GM21447 (cell line): ENCODE measurements around the gene MRPL57.
"Not testable (repeated sequence)": the region's sequence is repeated elsewhere in the genome, so short reads cannot be mapped to it uniquely, and the experiment has no call there.

Source experiments
- ATAC-seq: cut with Tn5 transposase; IDR thresholded peaks from one replicate; pipeline ENCODE4 v1.9.1; 2021; ENCODE audit not compliant: unreplicated experiment

The MRPL57 gene

GRCh38 chr13:21194756-21195155 is 18.3 kb downstream of the MRPL57 start:
- ATAC-seq, result not testable (repeated sequence)

DNA sequence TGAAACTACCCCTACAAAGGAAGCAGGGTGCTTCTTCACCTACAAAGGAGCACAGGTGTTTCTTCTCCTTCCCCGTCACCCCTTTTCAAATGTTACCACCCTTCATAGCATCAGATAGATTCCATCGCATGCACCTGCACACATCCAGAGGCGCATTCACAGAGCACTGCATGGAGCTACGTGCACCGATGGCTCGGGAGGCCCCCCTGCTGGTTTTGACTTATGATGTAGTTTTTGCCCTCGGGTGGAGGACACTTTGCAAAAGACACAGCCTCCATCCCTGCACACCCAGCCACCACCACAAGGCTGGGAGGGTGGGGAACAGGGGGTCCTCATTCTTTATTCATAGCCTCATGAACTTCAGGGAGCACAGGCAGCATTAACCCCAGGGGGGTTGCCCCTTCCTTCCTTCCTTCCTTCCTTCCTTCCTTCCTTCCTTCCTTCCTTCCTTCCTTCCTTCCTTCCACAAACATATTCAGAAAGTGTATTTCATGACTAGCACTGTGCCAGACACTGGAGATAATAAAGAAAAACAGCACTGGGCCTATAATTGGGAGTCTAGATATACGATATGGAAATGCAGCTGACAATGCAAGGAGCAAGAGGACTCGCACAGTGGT is 21.3 kb downstream of the MRPL57 start:
- ATAC-seq, result not testable (repeated sequence)

- ATAC-seq, result not testable (repeated sequence)
Measured at GRCh38 chr13:21198391-21198790, 21.9 kb downstream of the MRPL57 start.

GRCh38 chr13:21201456-21202190 is 25.2 kb downstream of the MRPL57 start:
- ATAC-seq, result not testable (repeated sequence)

GRCh38 chr13:21202767-21203531 is 26.5 kb downstream of the MRPL57 start:
- ATAC-seq, result no peak

DNA sequence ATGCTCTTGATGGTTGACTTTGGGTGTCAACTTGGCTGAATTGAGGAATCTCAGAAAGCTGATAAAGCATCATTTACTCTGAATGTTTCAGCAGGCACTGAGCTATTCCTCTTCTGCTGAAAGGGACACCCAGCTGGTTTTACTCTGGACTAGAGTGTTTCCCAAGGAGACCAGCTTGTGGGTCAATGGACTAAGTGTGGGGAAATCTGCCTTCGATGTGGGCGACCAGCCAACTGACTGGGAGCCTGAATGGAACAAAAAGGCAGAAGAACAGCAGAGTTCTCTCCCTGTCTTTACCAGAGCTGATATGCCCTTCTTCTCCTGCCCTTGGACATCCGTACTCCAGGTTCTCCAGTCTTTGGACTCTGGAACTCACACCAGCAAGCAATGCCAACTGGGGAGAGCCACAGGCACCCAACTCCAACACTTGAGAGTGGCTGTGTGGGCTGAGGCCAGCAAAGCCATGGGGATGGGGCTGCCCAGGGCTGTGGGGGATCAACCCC is 32.2 kb downstream of the MRPL57 start:
- ATAC-seq, result no peak

DNA sequence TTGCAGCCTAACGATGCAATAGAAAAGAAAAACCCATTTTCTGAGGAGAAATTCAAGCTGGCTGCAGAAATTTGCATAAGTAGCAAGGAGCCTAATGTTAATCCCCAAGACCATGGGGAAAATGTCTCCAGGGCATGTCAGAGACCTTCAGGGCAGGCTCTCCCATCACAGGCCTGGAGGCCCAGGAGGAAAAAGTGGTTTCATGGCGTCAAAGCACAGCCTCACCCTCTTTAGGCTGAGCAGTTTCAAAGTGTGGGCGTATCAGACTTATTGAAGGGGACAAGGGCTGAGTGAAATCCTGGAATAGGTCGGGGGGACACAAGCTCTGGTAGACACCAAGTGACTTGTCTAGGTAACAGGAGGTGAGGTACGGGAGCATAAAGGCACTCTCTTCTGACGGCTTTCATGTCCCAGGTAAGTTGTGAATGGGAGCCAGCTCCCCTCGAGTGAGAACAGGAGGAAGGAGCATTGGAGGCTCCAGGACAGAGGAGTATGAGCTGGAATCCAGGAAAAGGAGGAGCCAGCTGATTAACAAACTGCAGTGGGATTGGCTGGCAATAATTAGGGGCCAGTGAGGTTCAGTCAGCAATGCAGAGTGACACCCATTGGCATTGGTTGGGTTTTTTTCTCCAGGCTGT is 35.8 kb downstream of the MRPL57 start:
- ATAC-seq, result no peak

- ATAC-seq, result not testable (repeated sequence)
Measured at GRCh38 chr13:21215419-21215818, 39.0 kb downstream of the MRPL57 start.

- no peak for ATAC-seq
Measured at GRCh38 chr13:21216332-21216731, 39.9 kb downstream of the MRPL57 start.

GRCh38 chr13:21218351-21219035 is 42.0 kb downstream of the MRPL57 start:
- ATAC-seq, result peak; percentile 97

DNA sequence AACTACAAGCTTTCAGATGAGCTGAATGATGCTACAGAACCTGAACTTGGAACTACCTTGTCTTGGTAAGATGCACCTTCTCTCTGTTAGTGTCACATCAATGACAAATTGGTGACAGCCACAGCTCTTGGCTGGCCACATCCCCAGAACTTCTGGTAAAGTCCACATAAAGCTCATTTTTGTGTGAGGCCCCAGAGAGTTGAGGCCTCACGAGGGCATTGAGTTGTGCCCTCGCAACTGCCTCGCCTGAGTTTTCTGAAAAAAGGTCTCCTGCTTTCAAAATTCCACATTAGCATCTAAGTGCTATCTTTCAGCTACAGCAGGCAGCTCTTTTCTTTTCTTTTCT is 42.6 kb downstream of the MRPL57 start:
- no peak for ATAC-seq

- ATAC-seq, result not testable (repeated sequence)
Measured at GRCh38 chr13:21219716-21220115, 43.3 kb downstream of the MRPL57 start.

- ATAC-seq, result no peak
Measured at GRCh38 chr13:21221268-21221667, 44.8 kb downstream of the MRPL57 start.

GRCh38 chr13:21225082-21225481 is 48.6 kb downstream of the MRPL57 start:
- ATAC-seq, result no peak

- no peak for ATAC-seq
Measured at GRCh38 chr13:21225841-21226581, 49.6 kb downstream of the MRPL57 start.

DNA sequence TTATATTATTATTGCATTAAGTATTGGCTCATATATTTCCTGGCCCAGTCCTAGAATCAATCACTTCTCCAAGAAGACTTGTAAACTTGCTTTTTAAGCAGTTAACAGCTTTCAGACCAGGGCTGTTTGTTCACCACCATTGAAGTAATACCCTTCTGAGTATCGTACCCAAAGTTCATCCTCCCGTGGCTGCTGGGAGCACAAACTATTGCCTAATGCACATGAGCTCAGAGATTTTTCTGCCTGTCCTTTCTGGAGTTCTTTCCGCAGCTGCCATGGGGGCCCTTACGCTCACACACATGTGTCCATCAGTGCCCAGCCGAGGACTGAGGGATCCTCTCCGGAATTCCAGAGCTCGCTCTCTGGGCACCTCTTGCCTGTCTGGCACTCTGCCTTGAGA is 51.5 kb downstream of the MRPL57 start:
- ATAC-seq, result no peak
